Suprapubic skin (tissue), 4 donors: ENCODE measurements around the gene UGCG. TPM values are rescaled to one million over a fixed set of nuclear protein-coding genes. Genes with fewer than 3 reads are reported as not detected.

Source experiments
- DNase-seq, 2 donors: peaks; one replicate each; pipeline ENCODE4 v3.0.0-alpha.2; 2019; ENCODE audit warnings: low spot score in 2 of 2
- H3K27ac ChIP-seq: fragments of 200-600 bp; sonication (generic); one replicate; pipeline ENCODE4 v1.5.1; 2019
- H3K27me3 ChIP-seq: fragments of 200-600 bp; sonication (generic); one replicate; pipeline ENCODE4 v1.5.1; 2019
- H3K36me3 ChIP-seq: fragments of 200-600 bp; sonication (generic); one replicate; pipeline ENCODE4 v1.5.1; 2019
- H3K4me1 ChIP-seq: fragments of 200-600 bp; sonication (generic); one replicate; pipeline ENCODE4 v1.5.1; 2019
- H3K4me3 ChIP-seq: fragments of 200-600 bp; sonication (generic); one replicate; pipeline ENCODE4 v1.5.1; 2019; ENCODE audit warnings: mild to moderate bottlenecking
- H3K9me3 ChIP-seq: fragments of 200-600 bp; sonication (generic); one replicate; pipeline ENCODE4 v1.5.1; 2019
- CTCF ChIP-seq, 2 donors: fragments of 200-600 bp in 1 of 2; fragments of 450-650 bp in 1 of 2; sonication (generic) in 1 of 2; IDR thresholded peaks; one replicate each; pipeline ENCODE4 v1.5.1; 2016 to 2019; ENCODE audit warnings: antibody characterized with exemption in 2 of 2, mild to moderate bottlenecking in 1 of 2, moderate library complexity in 1 of 2
- EP300 ChIP-seq: sonication (generic); formaldehyde crosslinking; IDR thresholded peaks from one replicate; pipeline ENCODE4 v1.6.1; 2017; ENCODE audit warnings: antibody characterized with exemption
- POLR2A ChIP-seq, 2 donors: fragments of 450-650 bp; IDR thresholded peaks; one replicate each; pipeline ENCODE4 v1.6.1; 2017; ENCODE audit warnings: antibody characterized with exemption in 2 of 2, mild to moderate bottlenecking in 2 of 2, moderate library complexity in 2 of 2
- POLR2AphosphoS5 ChIP-seq, 3 donors: sonication (generic); formaldehyde crosslinking; IDR thresholded peaks; one replicate each; pipeline ENCODE4 v1.6.1; 2017; ENCODE audit warnings: antibody characterized with exemption in 3 of 3
- WGBS: methylation state at CpG from one replicate; pipeline ENCODE4 v1.1.5; 2018; 5-methylcytosine and 5-hydroxymethylcytosine counted together
- total RNA-seq, 4 donors: library from RNA; depleted of rRNA; stranded (reverse); fragments of >200 nt; gene quantifications; one replicate each; pipeline ENCODE4 v1.1.0, GENCODE V29; 2016

UGCG gene
- total RNA-seq, 4 donors from 2014 or later, result 50.0 to 134 (median 99.8) TPM

GRCh38 chr9:111983484-111983908, 86.9 kb downstream of the UGCG start:
- no peaks in the 10 kb centered on the region for H3K27me3 ChIP-seq
- H3K36me3 ChIP-seq, result no peaks in the 10 kb centered on the region

GRCh38 chr9:111984086-111984802, 87.6 kb downstream of the UGCG start:
- Histone ChIP-seq H3K9me3 (no peaks in the 10 kb centered on the region), H3K4me1 (no peaks in the 10 kb centered on the region), H3K4me3 (no peak overlapping the region), H3K27ac (no peak overlapping the region), H3K36me3 (no peaks in the 10 kb centered on the region), H3K27me3 (no peaks in the 10 kb centered on the region)
- TF ChIP-seq CTCF (IDR thresholded peaks at IDR 0.05), result no peak
- TF ChIP-seq POLR2AphosphoS5 (IDR thresholded peaks at IDR 0.05), result no peak
- no peak for TF ChIP-seq EP300
- TF ChIP-seq POLR2A (IDR thresholded peaks at IDR 0.05), result no peak
- peak in 1 of 2 donors; percentile 13 for DNase-seq
- 86% methylated on average over 5 of the region's 5 CpGs for WGBS

More at GRCh38 chr9:111983484-111983908, 86.9 kb downstream of the UGCG start:
- Histone ChIP-seq H3K4me1 (no peaks in the 10 kb centered on the region), H3K27ac (no peak overlapping the region), H3K4me3 (no peak overlapping the region), H3K9me3 (no peaks in the 10 kb centered on the region)
- DNase-seq, result peak in 1 of 2 donors; percentile 17
- WGBS, result 89% methylated on average over 2 of the region's 2 CpGs
- no peak for TF ChIP-seq CTCF (IDR thresholded peaks at IDR 0.05)

Other genes starting within 250 kb of the UGCG start
- 10 to 100 TPM; 15.1 to 21.6 (median 19.1) TPM for gene GNG10, start 235.2 kb upstream of the UGCG start, total RNA-seq
- gene SHOC1, start 101.9 kb upstream of the UGCG start, total RNA-seq, result 1 to 10 TPM in 2 of 4 donors, under 1 TPM in 2; 0.56 to 1.2 (median 0.98) TPM